HG03378 (cell line): ENCODE data around the gene HIF3A.
"Not testable (repeated sequence)": the region's sequence is repeated elsewhere in the genome, so short reads cannot be mapped to it uniquely, and the experiment has no call there.

Experiments
- ATAC-seq: cut with Tn5 transposase; IDR thresholded peaks from one replicate; pipeline ENCODE4 v1.9.1; 2021; ENCODE audit warnings: mild to moderate bottlenecking, moderate library complexity; ENCODE audit not compliant: unreplicated experiment

HIF3A gene

GRCh38 chr19:46296722-46297461 lies at the start of gene HIF3A:
Gene HIF3A (plus strand): TSS chr19:46297042. CDS start chr19:46297077, 35 bp downstream.
- ATAC-seq, result no peak

GRCh38 chr19:46250076-46250735 lies 46.6 kb upstream of the HIF3A start:
- no peak for ATAC-seq

GRCh38 chr19:46251416-46251815 lies 45.4 kb upstream of the HIF3A start:
- no peak for ATAC-seq

- no peak for ATAC-seq
Observed at GRCh38 chr19:46254776-46255175, 42.1 kb upstream of the HIF3A start.

- ATAC-seq, result no peak
Observed at GRCh38 chr19:46256855-46257254, 40.0 kb upstream of the HIF3A start.

GRCh38 chr19:46261501-46261900 lies 35.3 kb upstream of the HIF3A start:
- not testable (repeated sequence) for ATAC-seq

GRCh38 chr19:46262684-46263296 lies 34.1 kb upstream of the HIF3A start:
- ATAC-seq, result not testable (repeated sequence)

GRCh38 chr19:46264801-46265200 lies 32.0 kb upstream of the HIF3A start:
- not testable (repeated sequence) for ATAC-seq

GRCh38 chr19:46265217-46265828 lies 31.5 kb upstream of the HIF3A start:
- ATAC-seq, result peak; percentile 55

- ATAC-seq, result no peak
Observed at GRCh38 chr19:46269101-46269500, 27.7 kb upstream of the HIF3A start.

- ATAC-seq, result no peak
Observed at GRCh38 chr19:46270521-46271256, 26.2 kb upstream of the HIF3A start.

GRCh38 chr19:46271481-46272197 lies 25.2 kb upstream of the HIF3A start:
- no peak for ATAC-seq

GRCh38 chr19:46273931-46274330 lies 22.9 kb upstream of the HIF3A start:
- not testable (repeated sequence) for ATAC-seq

GRCh38 chr19:46279177-46279576 lies 17.7 kb upstream of the HIF3A start:
- ATAC-seq, result no peak

GRCh38 chr19:46283771-46284170 lies 13.1 kb upstream of the HIF3A start:
- ATAC-seq, result no peak

GRCh38 chr19:46284635-46285034 lies 12.2 kb upstream of the HIF3A start:
- no peak for ATAC-seq

GRCh38 chr19:46287585-46287984 lies 9.3 kb upstream of the HIF3A start:
- no peak for ATAC-seq

GRCh38 chr19:46288896-46289588 lies 7.8 kb upstream of the HIF3A start:
- ATAC-seq, result no peak

- no peak for ATAC-seq
Observed at GRCh38 chr19:46289724-46290619, 6.9 kb upstream of the HIF3A start.
